Osteocyte (in vitro differentiated cells): ENCODE measurements around the gene NDUFS5. TPM values are rescaled to one million over a fixed set of nuclear protein-coding genes. Genes with fewer than 3 reads are reported as not detected.
"Not testable (repeated sequence)": the region's sequence is repeated elsewhere in the genome, so short reads cannot be mapped to it uniquely, and the experiment has no call there.

ENCODE experiments used
- DNase-seq: peaks from one replicate; pipeline ENCODE4 v3.0.0; 2021; ENCODE audit warnings: mixed read lengths; ENCODE audit not compliant: unreplicated experiment; ENCODE audit errors: extremely low spot score
- H3K27ac Mint-ChIP-seq: one replicate; pipeline ENCODE4 v1.8.0; 2021; ENCODE audit warnings: mild to moderate bottlenecking, mixed read lengths; ENCODE audit not compliant: unreplicated experiment
- H3K27me3 Mint-ChIP-seq: one replicate; pipeline ENCODE4 v1.8.0; 2021; ENCODE audit warnings: mixed read lengths; ENCODE audit not compliant: unreplicated experiment
- H3K36me3 Mint-ChIP-seq: one replicate; pipeline ENCODE4 v1.8.0; 2021; ENCODE audit warnings: mixed read lengths; ENCODE audit not compliant: unreplicated experiment
- H3K4me1 Mint-ChIP-seq: one replicate; pipeline ENCODE4 v1.8.0; 2021; ENCODE audit warnings: mixed read lengths; ENCODE audit not compliant: unreplicated experiment
- H3K4me3 Mint-ChIP-seq: one replicate; pipeline ENCODE4 v1.8.0; 2021; ENCODE audit warnings: mild to moderate bottlenecking, moderate library complexity, mixed read lengths; ENCODE audit not compliant: unreplicated experiment
- H3K9me3 Mint-ChIP-seq: one replicate; pipeline ENCODE4 v1.8.0; 2021; ENCODE audit warnings: mixed read lengths; ENCODE audit not compliant: unreplicated experiment
- total RNA-seq: library from RNA; stranded (reverse); gene quantifications from 2 replicates; pipeline ENCODE4 v1.2.1, GENCODE V29; 2021
- TF ChIP-seq, protein P1 (sequence below): fragments of 200-600 bp; sonication (generic); IDR thresholded peaks from 2 replicates; pipeline ENCODE4 v1.5.0; 2021; ENCODE audit warnings: antibody characterized with exemption, mild to moderate bottlenecking, moderate library complexity

NDUFS5 gene
- total RNA-seq, 1 donor from 2014 or later: 157 TPM

DNA sequence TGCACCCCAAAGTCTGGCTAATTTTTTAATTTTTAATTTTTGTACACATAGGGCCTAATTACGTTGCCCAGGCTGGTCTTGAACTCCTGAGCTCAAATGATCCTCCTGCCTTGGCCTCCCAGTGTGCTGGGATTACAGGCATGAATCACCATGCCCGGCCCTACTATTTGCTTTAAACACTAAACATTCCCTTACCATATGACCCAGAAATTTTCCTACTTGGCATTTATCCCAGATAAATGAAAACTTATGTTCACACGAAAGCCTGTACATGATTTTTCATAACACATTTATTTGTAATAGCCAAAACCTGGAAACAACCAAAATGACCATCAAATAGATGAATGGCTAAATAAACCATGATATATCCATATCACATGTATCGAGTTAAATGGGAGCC is 35.8 kb downstream of the NDUFS5 start:
- Mint-ChIP-seq H3K27ac (no peak overlapping the region), H3K27me3 (no peaks in the 10 kb centered on the region), H3K4me3 (no peak overlapping the region), H3K36me3 (no peaks in the 10 kb centered on the region), H3K4me1 (peaks cover 8% of the 10 kb centered on the region), H3K9me3 (no peaks in the 10 kb centered on the region)
- TF ChIP-seq, protein P1, sequence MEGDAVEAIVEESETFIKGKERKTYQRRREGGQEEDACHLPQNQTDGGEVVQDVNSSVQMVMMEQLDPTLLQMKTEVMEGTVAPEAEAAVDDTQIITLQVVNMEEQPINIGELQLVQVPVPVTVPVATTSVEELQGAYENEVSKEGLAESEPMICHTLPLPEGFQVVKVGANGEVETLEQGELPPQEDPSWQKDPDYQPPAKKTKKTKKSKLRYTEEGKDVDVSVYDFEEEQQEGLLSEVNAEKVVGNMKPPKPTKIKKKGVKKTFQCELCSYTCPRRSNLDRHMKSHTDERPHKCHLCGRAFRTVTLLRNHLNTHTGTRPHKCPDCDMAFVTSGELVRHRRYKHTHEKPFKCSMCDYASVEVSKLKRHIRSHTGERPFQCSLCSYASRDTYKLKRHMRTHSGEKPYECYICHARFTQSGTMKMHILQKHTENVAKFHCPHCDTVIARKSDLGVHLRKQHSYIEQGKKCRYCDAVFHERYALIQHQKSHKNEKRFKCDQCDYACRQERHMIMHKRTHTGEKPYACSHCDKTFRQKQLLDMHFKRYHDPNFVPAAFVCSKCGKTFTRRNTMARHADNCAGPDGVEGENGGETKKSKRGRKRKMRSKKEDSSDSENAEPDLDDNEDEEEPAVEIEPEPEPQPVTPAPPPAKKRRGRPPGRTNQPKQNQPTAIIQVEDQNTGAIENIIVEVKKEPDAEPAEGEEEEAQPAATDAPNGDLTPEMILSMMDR: no peak
- no peak for DNase-seq

DNA sequence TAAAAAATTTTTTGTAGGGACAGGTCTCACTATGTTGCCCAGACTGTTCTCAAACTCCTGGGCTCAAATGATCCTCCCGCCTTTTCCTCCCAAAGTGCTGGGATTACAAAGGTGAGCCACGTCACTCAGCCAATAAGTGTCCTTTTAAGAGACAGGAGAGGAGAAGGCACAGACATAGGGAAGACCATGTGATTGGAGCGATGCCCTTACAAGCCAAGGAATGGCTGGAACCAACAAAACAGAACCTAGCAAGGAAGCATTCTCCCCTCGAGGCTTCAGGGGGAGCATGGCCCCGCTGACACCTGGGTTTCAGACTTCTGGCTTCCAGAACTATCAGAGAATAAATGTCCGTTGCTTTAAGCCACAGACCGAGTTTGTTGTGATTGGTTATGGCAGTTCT is 37.0 kb downstream of the NDUFS5 start:
- DNase-seq: no peak
- no peaks in the 10 kb centered on the region for H3K27me3 Mint-ChIP-seq
- no peaks in the 10 kb centered on the region for H3K9me3 Mint-ChIP-seq
- peaks cover 8% of the 10 kb centered on the region for H3K4me1 Mint-ChIP-seq
- TF ChIP-seq, protein P1: no peak
- no peak overlapping the region for H3K27ac Mint-ChIP-seq
- no peaks in the 10 kb centered on the region for H3K36me3 Mint-ChIP-seq
- H3K4me3 Mint-ChIP-seq: no peak overlapping the region

DNA sequence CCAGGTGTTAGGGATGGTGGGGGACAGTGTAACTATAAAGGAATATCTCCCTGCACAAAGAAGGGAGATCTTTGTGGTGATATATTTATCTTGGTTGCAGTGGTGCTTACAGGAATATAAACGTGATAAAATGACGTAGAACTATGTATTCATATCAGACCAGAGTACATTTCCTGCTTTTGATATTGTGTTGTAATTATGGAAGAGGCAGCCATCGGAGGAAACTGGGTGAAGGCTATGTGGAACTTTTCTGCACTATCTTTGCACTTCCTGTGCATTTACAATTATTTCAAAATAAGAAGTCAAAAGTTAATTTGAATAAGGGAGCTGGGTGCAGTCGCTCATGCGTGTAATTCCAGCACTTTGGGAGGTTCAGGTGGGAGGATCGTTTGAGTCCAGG is 37.6 kb downstream of the NDUFS5 start:
- DNase-seq: no peak

DNA sequence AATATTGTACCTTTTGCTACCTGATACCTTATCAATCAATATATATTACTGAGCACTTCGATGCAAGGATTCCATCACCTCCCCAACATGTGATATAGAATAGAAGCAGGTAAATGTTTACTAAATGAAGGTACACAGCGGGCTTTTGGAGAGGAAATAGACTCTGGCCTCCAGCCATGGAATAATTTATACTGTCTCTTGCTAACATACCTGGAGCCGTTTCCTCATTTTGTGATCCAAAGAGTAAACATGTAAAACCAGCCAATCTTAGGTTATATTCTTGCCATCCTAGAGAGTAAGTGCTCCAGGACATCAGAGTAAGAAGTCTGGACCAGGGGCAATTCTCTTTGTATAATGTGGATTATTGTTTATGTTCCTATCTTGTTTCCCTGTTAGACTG is 39.4 kb downstream of the NDUFS5 start:
- Mint-ChIP-seq H3K4me3 (no peak overlapping the region), H3K27me3 (no peaks in the 10 kb centered on the region), H3K9me3 (no peaks in the 10 kb centered on the region), H3K4me1 (peaks cover 6% of the 10 kb centered on the region), H3K36me3 (no peaks in the 10 kb centered on the region), H3K27ac (no peak overlapping the region)
- DNase-seq: no peak
- TF ChIP-seq, protein P1: no peak

More for the DNA sequence above, 37.6 kb downstream of the NDUFS5 start:
- Mint-ChIP-seq H3K4me1 (peaks cover 8% of the 10 kb centered on the region), H3K27ac (no peak overlapping the region), H3K27me3 (no peaks in the 10 kb centered on the region), H3K36me3 (no peaks in the 10 kb centered on the region), H3K4me3 (no peak overlapping the region), H3K9me3 (no peaks in the 10 kb centered on the region)
- TF ChIP-seq, protein P1: no peak

DNA sequence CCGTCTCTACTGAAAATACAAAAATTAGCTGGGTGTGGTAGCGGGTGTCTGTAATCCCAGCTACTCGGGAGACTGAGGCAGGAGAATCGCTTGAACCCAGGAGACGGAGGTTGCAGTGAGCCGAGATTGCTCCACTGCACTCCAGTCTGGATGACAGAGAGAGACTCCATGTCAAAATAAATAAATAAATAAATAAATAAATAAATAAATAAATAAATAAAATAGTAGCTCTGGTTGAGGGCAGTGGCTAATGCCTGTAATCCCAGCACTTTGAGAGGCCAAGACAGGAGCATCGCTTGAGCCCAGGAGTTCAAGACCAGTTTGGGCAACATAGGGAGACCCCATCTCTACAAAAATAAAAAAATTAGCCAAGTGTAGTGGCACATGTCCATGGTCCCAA is 42.1 kb downstream of the NDUFS5 start:
- not testable (repeated sequence) for H3K27ac Mint-ChIP-seq, H3K36me3 Mint-ChIP-seq, H3K27me3 Mint-ChIP-seq, DNase-seq, H3K9me3 Mint-ChIP-seq, H3K4me1 Mint-ChIP-seq, H3K4me3 Mint-ChIP-seq

DNA sequence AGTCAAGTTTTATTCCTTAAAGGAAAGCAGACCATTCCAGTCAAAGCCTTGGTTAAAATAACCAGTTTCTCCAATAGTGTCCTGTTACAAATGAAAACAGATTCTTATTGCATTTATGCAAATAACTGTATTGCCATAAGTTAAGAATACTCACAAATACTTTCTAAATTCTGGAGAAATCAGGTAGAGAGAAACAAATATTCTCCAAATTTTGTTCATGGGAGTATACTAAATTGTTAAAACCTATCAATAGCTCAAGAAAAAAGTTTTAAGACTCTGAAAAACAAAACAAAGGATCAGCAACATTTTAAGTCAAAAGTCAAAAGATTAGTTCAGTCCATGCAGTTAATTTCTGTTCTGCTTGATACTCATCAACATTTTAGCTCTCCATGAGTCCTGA is 45.4 kb downstream of the NDUFS5 start:
- H3K27me3 Mint-ChIP-seq, H3K36me3 Mint-ChIP-seq, DNase-seq, H3K4me1 Mint-ChIP-seq, H3K27ac Mint-ChIP-seq, H3K9me3 Mint-ChIP-seq, H3K4me3 Mint-ChIP-seq: not testable (repeated sequence)
